Left lung (tissue), 10 donors: ENCODE results near the gene RPUSD4. TPM values are rescaled to one million over a fixed set of nuclear protein-coding genes. Genes with fewer than 3 reads are reported as not detected.

Source experiments
- ATAC-seq: fragments of 200-7000 bp; cut with Tn5 transposase; one replicate; pipeline ENCODE4 v1.9.1; 2020; ENCODE audit warnings: moderate library complexity
- DNase-seq, 4 donors: peaks; one replicate each; pipeline ENCODE4 v3.0.0-alpha.2; 2013 to 2020
- H3K27ac ChIP-seq, 2 donors: fragments of 200-600 bp; sonication (generic) in 1 of 2; one replicate each; pipeline versions ENCODE4 v1.5.0 to v1.8.0; 2020 to 2021
- H3K27me3 ChIP-seq, 2 donors: fragments of 200-600 bp; sonication (generic) in 1 of 2; one replicate each; pipeline versions ENCODE4 v1.5.0 to v1.8.0; 2020 to 2021
- H3K36me3 ChIP-seq, 2 donors: fragments of 200-600 bp; sonication (generic) in 1 of 2; one replicate each; pipeline versions ENCODE4 v1.5.0 to v1.8.0; 2020 to 2021
- H3K4me1 ChIP-seq, 2 donors: fragments of 200-600 bp; one replicate each; pipeline ENCODE4 v1.8.0; 2021
- H3K4me3 ChIP-seq, 2 donors: fragments of 200-600 bp; sonication (generic) in 1 of 2; one replicate each; pipeline versions ENCODE4 v1.5.0 to v1.8.0; 2020 to 2021; ENCODE audit warnings: mild to moderate bottlenecking in 1 of 2
- H3K9me3 ChIP-seq, 2 donors: fragments of 200-600 bp; sonication (generic) in 1 of 2; one replicate each; pipeline versions ENCODE4 v1.5.0 to v1.8.0; 2020 to 2021
- CTCF ChIP-seq, 2 donors: fragments of 200-600 bp; sonication (generic) in 1 of 2; IDR thresholded peaks; one replicate each; pipeline versions ENCODE4 v1.5.0 to v1.8.0; 2021; ENCODE audit warnings: antibody characterized with exemption in 2 of 2
- intact Hi-C, 2 donors: fragments of 100-400 bp; cut with DNase I; formaldehyde crosslinking; loops; one replicate each; pipeline versions ENCODE4 v1.11.2 to v1.14.2; 2022
- polyA plus RNA-seq, 6 donors: library from polyadenylated mRNA; unstranded; fragments of 120-200 nt; gene quantifications; one replicate each; pipeline ENCODE4 v1.2.1, GENCODE V29; 2013; ENCODE audit not compliant: insufficient read length in 6 of 6
- total RNA-seq, 2 donors: library from RNA; stranded (reverse); fragmentation: NEBNext Ultra II Directional; extraction: Animal tissue kit (Norgen Biotek cat#: 25700); gene quantifications; one replicate each; pipeline ENCODE4 v1.2.1, GENCODE V29; 2021
- donor health status: DM: no; HTN: yes; CAD: no.
- donor health status: DM: no; HTN: no; CAD: no.

RPUSD4 gene
- total and polyA plus RNA-seq, 8 donors, result 13.2 to 45.8 (median 41.8) TPM

- TF ChIP-seq CTCF (IDR thresholded peaks at IDR 0.05), result no peak
- intact Hi-C loops, result no loop called here
- H3K4me3 ChIP-seq, result no peak overlapping the region
Observed at GRCh38 chr11:126152152-126152551, 59.3 kb downstream of the RPUSD4 start.

More at GRCh38 chr11:126152152-126152551, 59.3 kb downstream of the RPUSD4 start:
- Histone ChIP-seq H3K9me3 (peaks cover 0 to 3% of the 10 kb centered on the region in 2 donors), H3K27ac (no peak overlapping the region), H3K4me1 (no peaks in the 10 kb centered on the region), H3K27me3 (no peaks in the 10 kb centered on the region), H3K36me3 (no peaks in the 10 kb centered on the region)
- ATAC-seq, result no peak
- DNase-seq, result no peak

Other genes with a start within 250 kb of the RPUSD4 start
- 10 to 100 TPM; 10.7 to 16.3 TPM for gene CDON, start 148.8 kb downstream of the RPUSD4 start, total RNA-seq
- gene CDON, start 148.8 kb downstream of the RPUSD4 start, polyA plus RNA-seq, result 10 to 100 TPM in 4 of 6 donors, 1 to 10 TPM in 2; 8.6 to 13.0 (median 11.1) TPM
- gene FAM118B, start 132 bp upstream of the RPUSD4 start, total RNA-seq, result 10 to 100 TPM; 23.7 to 27.8 TPM
- gene FAM118B, start 132 bp upstream of the RPUSD4 start, polyA plus RNA-seq, result 10 to 100 TPM; 27.7 to 34.9 (median 29.5) TPM
- 100 to 1,000 TPM; 129 to 154 TPM for gene SRPRA, start 57.2 kb upstream of the RPUSD4 start, total RNA-seq
- gene SRPRA, start 57.2 kb upstream of the RPUSD4 start, polyA plus RNA-seq, result 10 to 100 TPM; 67.9 to 95.1 (median 73.2) TPM
- 10 to 100 TPM; 19.6 to 24.2 TPM for gene FOXRED1, start 57.5 kb upstream of the RPUSD4 start, total RNA-seq
- 10 to 100 TPM; 39.5 to 59.7 (median 46.5) TPM for gene FOXRED1, start 57.5 kb upstream of the RPUSD4 start, polyA plus RNA-seq
- 10 to 100 TPM in 1 of 2 donors, 1 to 10 TPM in 1; 8.5 to 15.4 TPM for gene TIRAP, start 71.4 kb upstream of the RPUSD4 start, total RNA-seq
- 10 to 100 TPM; 19.2 to 21.0 (median 19.4) TPM for gene TIRAP, start 71.4 kb upstream of the RPUSD4 start, polyA plus RNA-seq
- gene DCPS, start 92.4 kb upstream of the RPUSD4 start, total RNA-seq, result 10 to 100 TPM; 16.4 to 18.0 TPM
- 10 to 100 TPM; 19.9 to 24.4 (median 22.1) TPM for gene DCPS, start 92.4 kb upstream of the RPUSD4 start, polyA plus RNA-seq
- gene ST3GAL4, start 144.0 kb upstream of the RPUSD4 start, total RNA-seq, result 10 to 100 TPM; 33.1 to 35.9 TPM
- gene ST3GAL4, start 144.0 kb upstream of the RPUSD4 start, polyA plus RNA-seq, result 10 to 100 TPM; 30.2 to 38.8 (median 34.6) TPM